Stomach (tissue), 4 donors: ENCODE measurements around the gene POM121L2.

ENCODE experiments used
- CTCF ChIP-seq, 7 experiments: fragments of 450-650 bp in 4 of 7; fragments of 200-600 bp in 3 of 7; sonication (generic) in 3 of 7; IDR thresholded peaks; one replicate each; pipeline ENCODE4 v1.5.1; 2016 to 2019; ENCODE audit warnings: antibody characterized with exemption in 7 of 7, control low read depth in 2 of 7, mild to moderate bottlenecking in 1 of 7
- EP300 ChIP-seq: sonication (generic); formaldehyde crosslinking; IDR thresholded peaks from one replicate; pipeline ENCODE4 v1.6.1; 2017; ENCODE audit warnings: antibody characterized with exemption
- POLR2A ChIP-seq, 4 donors: fragments of 450-650 bp; IDR thresholded peaks; one replicate each; pipeline ENCODE4 v1.6.1; 2016; ENCODE audit warnings: antibody characterized with exemption in 4 of 4, control low read depth in 2 of 4, mild to moderate bottlenecking in 1 of 4, moderate library complexity in 1 of 4
- POLR2AphosphoS5 ChIP-seq, 3 donors: sonication (generic); formaldehyde crosslinking; IDR thresholded peaks; one replicate each; pipeline ENCODE4 v1.6.1; 2016; ENCODE audit warnings: antibody characterized with exemption in 3 of 3

- TF ChIP-seq CTCF (IDR thresholded peaks at IDR 0.05) = no peak
- TF ChIP-seq POLR2AphosphoS5 (IDR thresholded peaks at IDR 0.05) = no peak
- TF ChIP-seq POLR2A (IDR thresholded peaks at IDR 0.05) = no peak
- TF ChIP-seq EP300 = no peak
Measured at GRCh38 chr6:27281105-27281539, 31.0 kb downstream of the POM121L2 start.
